DND-41 (cell line): ENCODE data around the gene AKIRIN2.

Experiments used
- ATAC-seq: fragments of 200-7000 bp; cut with Tn5 transposase; 3 replicates; pipeline ENCODE4 v1.9.1; 2021; ENCODE audit warnings: low read depth; ENCODE audit not compliant: insufficient read depth
- DNase-seq: peaks from one replicate; pipeline ENCODE4 v3.0.0-alpha.2; 2020
- H2AFZ ChIP-seq: 2 replicates; pipeline ENCODE4 v1.6.0; 2012; ENCODE audit warnings: low read depth, low read length
- H3K27ac ChIP-seq: 2 replicates; pipeline ENCODE4 v1.5.1; 2012; ENCODE audit warnings: low read length, inconsistent platforms
- H3K27me3 ChIP-seq: fragments of 200-600 bp; sonication (generic); 2 replicates; pipeline ENCODE4 v1.6.0; 2012; ENCODE audit warnings: low read length, mild to moderate bottlenecking, inconsistent platforms; ENCODE audit not compliant: insufficient read depth, poor library complexity
- H3K36me3 ChIP-seq: 2 replicates; pipeline ENCODE4 v1.5.1; 2012; ENCODE audit warnings: low read length, inconsistent platforms; ENCODE audit not compliant: insufficient read depth
- H3K4me1 ChIP-seq: 2 replicates; pipeline ENCODE4 v1.5.1; 2012; ENCODE audit warnings: mild to moderate bottlenecking, low read length; ENCODE audit not compliant: insufficient read depth
- H3K4me2 ChIP-seq: 2 replicates; pipeline ENCODE4 v1.6.0; 2012; ENCODE audit warnings: mild to moderate bottlenecking, moderate library complexity, low read length, inconsistent platforms; ENCODE audit not compliant: insufficient read depth
- H3K4me3 ChIP-seq, 2 experiments: fragments of 200-600 bp in 1 of 2; shearing (Covaris generic) in 1 of 2; 2 replicates each; pipeline ENCODE4 v1.5.1; 2012 to 2016; ENCODE audit warnings: inconsistent platforms in 2 of 2, low read length in 2 of 2, mild to moderate bottlenecking in 2 of 2, low read depth in 1 of 2, moderate library complexity in 1 of 2
- H3K79me2 ChIP-seq: 2 replicates; pipeline ENCODE4 v1.6.0; 2012; ENCODE audit warnings: low read length, inconsistent platforms; ENCODE audit not compliant: insufficient read depth
- H3K9ac ChIP-seq: 2 replicates; pipeline ENCODE4 v1.6.0; 2012; ENCODE audit warnings: low read depth, mild to moderate bottlenecking, inconsistent platforms, low read length, moderate library complexity
- H3K9me3 ChIP-seq: 2 replicates; pipeline ENCODE4 v1.5.1; 2012; ENCODE audit warnings: low read length, moderate library complexity, mild to moderate bottlenecking, inconsistent platforms; ENCODE audit not compliant: insufficient read depth, severe bottlenecking
- H4K20me1 ChIP-seq: 2 replicates; pipeline ENCODE4 v1.6.0; 2012; ENCODE audit warnings: low read length; ENCODE audit not compliant: insufficient read depth
- EZH2 ChIP-seq: IDR thresholded peaks from 3 replicates; pipeline ENCODE4 v1.6.1; 2012; ENCODE audit warnings: borderline replicate concordance, low read depth, mild to moderate bottlenecking, moderate library complexity, low read length, inconsistent platforms; ENCODE audit not compliant: severe bottlenecking
- TF ChIP-seq, protein P1 (sequence below): IDR thresholded peaks from 2 replicates; pipeline ENCODE4 v1.5.1; 2012; ENCODE audit warnings: borderline replicate concordance, low read length, moderate library complexity, mild to moderate bottlenecking; ENCODE audit not compliant: poor library complexity, severe bottlenecking; ENCODE audit errors: extremely low read depth

AKIRIN2 gene

GRCh38 chr6:87672641-87673040, 29.4 kb downstream of the AKIRIN2 start:
- Histone ChIP-seq H2AFZ (no peak overlapping the region), H3K4me3 (no peak overlapping the region), H3K27ac (no peak overlapping the region), H3K27me3 (no peaks in the 10 kb centered on the region), H3K9ac (no peak overlapping the region), H3K79me2 (peaks cover 2% of the 10 kb centered on the region; the same call in 1 of the 2 replicates), H3K36me3 (peaks cover 59% of the 10 kb centered on the region), H3K4me2 (no peak overlapping the region), H4K20me1 (no peaks in the 10 kb centered on the region), H3K9me3 (no peaks in the 10 kb centered on the region), H3K4me1 (no peaks in the 10 kb centered on the region)
- no peak for ATAC-seq
- TF ChIP-seq EZH2, result no peak
- TF ChIP-seq, protein P1, sequence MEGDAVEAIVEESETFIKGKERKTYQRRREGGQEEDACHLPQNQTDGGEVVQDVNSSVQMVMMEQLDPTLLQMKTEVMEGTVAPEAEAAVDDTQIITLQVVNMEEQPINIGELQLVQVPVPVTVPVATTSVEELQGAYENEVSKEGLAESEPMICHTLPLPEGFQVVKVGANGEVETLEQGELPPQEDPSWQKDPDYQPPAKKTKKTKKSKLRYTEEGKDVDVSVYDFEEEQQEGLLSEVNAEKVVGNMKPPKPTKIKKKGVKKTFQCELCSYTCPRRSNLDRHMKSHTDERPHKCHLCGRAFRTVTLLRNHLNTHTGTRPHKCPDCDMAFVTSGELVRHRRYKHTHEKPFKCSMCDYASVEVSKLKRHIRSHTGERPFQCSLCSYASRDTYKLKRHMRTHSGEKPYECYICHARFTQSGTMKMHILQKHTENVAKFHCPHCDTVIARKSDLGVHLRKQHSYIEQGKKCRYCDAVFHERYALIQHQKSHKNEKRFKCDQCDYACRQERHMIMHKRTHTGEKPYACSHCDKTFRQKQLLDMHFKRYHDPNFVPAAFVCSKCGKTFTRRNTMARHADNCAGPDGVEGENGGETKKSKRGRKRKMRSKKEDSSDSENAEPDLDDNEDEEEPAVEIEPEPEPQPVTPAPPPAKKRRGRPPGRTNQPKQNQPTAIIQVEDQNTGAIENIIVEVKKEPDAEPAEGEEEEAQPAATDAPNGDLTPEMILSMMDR, result no peak
- DNase-seq, result no peak

DNA sequence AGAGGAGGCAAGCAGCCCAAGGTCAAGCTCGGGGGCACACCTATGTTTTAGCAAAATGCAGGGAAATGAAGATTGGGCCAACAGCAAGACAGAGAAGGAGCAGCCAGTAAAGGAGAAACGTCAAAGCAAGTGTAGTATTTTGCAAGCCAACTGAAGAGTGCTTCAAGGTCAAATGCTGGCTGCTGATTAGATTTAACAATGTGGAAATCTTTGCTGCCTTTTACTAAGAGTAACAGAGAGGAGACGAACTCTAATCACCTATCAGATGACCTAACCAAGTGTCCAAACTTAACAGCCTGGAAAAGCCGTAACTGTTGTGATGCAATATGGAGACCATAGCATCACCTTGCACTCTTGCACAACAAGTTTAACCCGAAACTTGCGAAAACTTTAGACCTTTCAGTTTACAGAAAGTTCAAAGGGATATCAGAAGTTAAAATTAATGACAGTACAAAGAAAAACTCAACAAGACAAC, 30.4 kb downstream of the AKIRIN2 start:
- H3K4me1 ChIP-seq, result no peaks in the 10 kb centered on the region
- no peaks in the 10 kb centered on the region for H3K79me2 ChIP-seq
- H4K20me1 ChIP-seq, result no peaks in the 10 kb centered on the region
- peaks cover 59% of the 10 kb centered on the region for H3K36me3 ChIP-seq
- H3K9me3 ChIP-seq, result no peaks in the 10 kb centered on the region
- H3K27ac ChIP-seq, result no peak overlapping the region
- H3K4me2 ChIP-seq, result no peak overlapping the region
- H3K27me3 ChIP-seq, result no peaks in the 10 kb centered on the region
- TF ChIP-seq, protein P1, result no peak
- no peak for TF ChIP-seq EZH2
- no peak overlapping the region for H3K9ac ChIP-seq
- no peak overlapping the region for H2AFZ ChIP-seq
- no peak overlapping the region for H3K4me3 ChIP-seq
- ATAC-seq (no peak), DNase-seq (no peak)

GRCh38 chr6:87670707-87671106, 31.3 kb downstream of the AKIRIN2 start:
- Histone ChIP-seq H3K9ac (no peak overlapping the region), H2AFZ (no peak overlapping the region), H3K36me3 (peaks cover 56% of the 10 kb centered on the region), H3K4me2 (no peak overlapping the region), H3K27ac (no peak overlapping the region), H3K4me3 (no peak overlapping the region), H3K79me2 (no peaks in the 10 kb centered on the region), H3K9me3 (no peaks in the 10 kb centered on the region), H3K4me1 (no peaks in the 10 kb centered on the region), H4K20me1 (no peaks in the 10 kb centered on the region), H3K27me3 (no peaks in the 10 kb centered on the region)
- DNase-seq (no peak), ATAC-seq (no peak)
- TF ChIP-seq, protein P1, result no peak
- no peak for TF ChIP-seq EZH2

DNA sequence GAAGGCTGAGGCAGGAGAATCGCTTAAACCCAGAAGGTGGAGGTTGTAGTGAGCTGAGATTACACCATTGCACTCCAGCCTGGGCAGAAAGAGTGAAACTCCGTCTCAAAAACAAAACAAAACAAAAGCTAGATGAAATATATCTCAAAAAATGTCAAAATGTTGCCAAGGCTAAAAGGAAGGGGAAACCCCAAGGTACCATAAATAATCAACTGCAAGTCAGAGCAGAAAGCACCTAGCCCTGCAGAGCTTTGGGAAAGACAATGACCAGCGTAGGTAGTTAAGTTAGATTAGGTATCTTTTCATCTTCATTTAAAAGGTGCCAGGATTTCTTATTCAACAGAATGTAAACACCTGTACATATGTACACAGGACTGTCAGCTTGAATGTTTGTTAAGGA, 33.0 kb downstream of the AKIRIN2 start:
- Histone ChIP-seq H3K4me3 (no peak overlapping the region), H3K27me3 (no peaks in the 10 kb centered on the region), H3K27ac (no peak overlapping the region), H3K4me1 (no peaks in the 10 kb centered on the region), H4K20me1 (no peaks in the 10 kb centered on the region), H3K9ac (no peak overlapping the region), H3K36me3 (peaks cover 49% of the 10 kb centered on the region), H3K9me3 (no peaks in the 10 kb centered on the region), H3K4me2 (no peak overlapping the region), H3K79me2 (no peaks in the 10 kb centered on the region), H2AFZ (no peak overlapping the region)
- ATAC-seq (no peak), DNase-seq (no peak)
- no peak for TF ChIP-seq EZH2
- TF ChIP-seq, protein P1, result no peak
